ENCODE results near the gene NF1. TPM values are rescaled to one million over a fixed set of nuclear protein-coding genes. Genes with fewer than 3 reads are reported as not detected.
"Not testable (repeated sequence)": the region's sequence is repeated elsewhere in the genome, so short reads cannot be mapped to it uniquely, and the experiment has no call there.

The NF1 gene
- total RNA-seq (ENCODE audit: low replicate concordance) = 62.6 and 69.9 TPM in 2 replicates
- long read RNA-seq, partial matches to known transcripts = 4 of 14 reads
- long read RNA-seq, other reads (novel, unspliced or antisense) = 10 of 14 reads

DNA sequence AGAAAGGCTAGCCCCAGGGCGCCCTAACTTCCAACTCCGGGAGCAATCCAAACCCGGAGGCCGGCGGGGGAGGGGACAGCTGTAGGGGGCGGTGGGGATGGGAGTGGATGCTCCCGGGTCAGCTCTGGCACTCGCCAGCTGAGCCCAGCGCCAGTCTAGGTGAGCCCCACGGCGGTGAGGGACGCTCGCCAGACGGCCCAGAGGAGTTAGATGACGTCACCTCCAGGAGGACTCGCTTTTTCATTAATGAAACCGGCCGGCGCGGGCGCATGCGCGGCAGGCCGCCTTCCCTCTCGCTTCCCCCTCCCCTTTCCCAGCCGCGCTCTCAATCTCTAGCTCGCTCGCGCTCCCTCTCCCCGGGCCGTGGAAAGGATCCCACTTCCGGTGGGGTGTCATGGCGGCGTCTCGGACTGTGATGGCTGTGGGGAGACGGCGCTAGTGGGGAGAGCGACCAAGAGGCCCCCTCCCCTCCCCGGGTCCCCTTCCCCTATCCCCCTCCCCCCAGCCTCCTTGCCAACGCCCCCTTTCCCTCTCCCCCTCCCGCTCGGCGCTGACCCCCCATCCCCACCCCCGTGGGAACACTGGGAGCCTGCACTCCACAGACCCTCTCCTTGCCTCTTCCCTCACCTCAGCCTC is at the start of gene NF1:
TSS of gene NF1 (plus strand) at position 378 of the 636 bp plus-strand sequence. CDS start 333 bp downstream, outside the sequence.
- TF ChIP-seq, protein P1, sequence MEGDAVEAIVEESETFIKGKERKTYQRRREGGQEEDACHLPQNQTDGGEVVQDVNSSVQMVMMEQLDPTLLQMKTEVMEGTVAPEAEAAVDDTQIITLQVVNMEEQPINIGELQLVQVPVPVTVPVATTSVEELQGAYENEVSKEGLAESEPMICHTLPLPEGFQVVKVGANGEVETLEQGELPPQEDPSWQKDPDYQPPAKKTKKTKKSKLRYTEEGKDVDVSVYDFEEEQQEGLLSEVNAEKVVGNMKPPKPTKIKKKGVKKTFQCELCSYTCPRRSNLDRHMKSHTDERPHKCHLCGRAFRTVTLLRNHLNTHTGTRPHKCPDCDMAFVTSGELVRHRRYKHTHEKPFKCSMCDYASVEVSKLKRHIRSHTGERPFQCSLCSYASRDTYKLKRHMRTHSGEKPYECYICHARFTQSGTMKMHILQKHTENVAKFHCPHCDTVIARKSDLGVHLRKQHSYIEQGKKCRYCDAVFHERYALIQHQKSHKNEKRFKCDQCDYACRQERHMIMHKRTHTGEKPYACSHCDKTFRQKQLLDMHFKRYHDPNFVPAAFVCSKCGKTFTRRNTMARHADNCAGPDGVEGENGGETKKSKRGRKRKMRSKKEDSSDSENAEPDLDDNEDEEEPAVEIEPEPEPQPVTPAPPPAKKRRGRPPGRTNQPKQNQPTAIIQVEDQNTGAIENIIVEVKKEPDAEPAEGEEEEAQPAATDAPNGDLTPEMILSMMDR (conservative IDR thresholded peaks at IDR 0.05) = no peak
- peak within 1 kb of the TSS; percentile 96 for H3K27ac Mint-ChIP-seq
- H3K4me1 Mint-ChIP-seq (ENCODE audit: unreplicated experiment) = peaks cover 19% of the 10 kb centered on the region
- H3K36me3 Mint-ChIP-seq = no peaks in the 10 kb centered on the region
- DNase-seq (ENCODE audit: extremely low spot score, unreplicated experiment) = peak; percentile 97
- no peaks in the 10 kb centered on the region for H3K9me3 Mint-ChIP-seq
- H3K4me3 Mint-ChIP-seq = peak within 1 kb of the TSS; percentile 99
- H3K27me3 Mint-ChIP-seq = no peaks in the 10 kb centered on the region

GRCh38 chr17:31046856-31047425 is 47.8 kb upstream of the NF1 start:
- not testable (repeated sequence) for H3K9me3 Mint-ChIP-seq; H3K4me1 Mint-ChIP-seq (ENCODE audit: unreplicated experiment); H3K36me3 Mint-ChIP-seq; H3K4me3 Mint-ChIP-seq; DNase-seq (ENCODE audit: extremely low spot score, unreplicated experiment); H3K27me3 Mint-ChIP-seq; H3K27ac Mint-ChIP-seq

DNA sequence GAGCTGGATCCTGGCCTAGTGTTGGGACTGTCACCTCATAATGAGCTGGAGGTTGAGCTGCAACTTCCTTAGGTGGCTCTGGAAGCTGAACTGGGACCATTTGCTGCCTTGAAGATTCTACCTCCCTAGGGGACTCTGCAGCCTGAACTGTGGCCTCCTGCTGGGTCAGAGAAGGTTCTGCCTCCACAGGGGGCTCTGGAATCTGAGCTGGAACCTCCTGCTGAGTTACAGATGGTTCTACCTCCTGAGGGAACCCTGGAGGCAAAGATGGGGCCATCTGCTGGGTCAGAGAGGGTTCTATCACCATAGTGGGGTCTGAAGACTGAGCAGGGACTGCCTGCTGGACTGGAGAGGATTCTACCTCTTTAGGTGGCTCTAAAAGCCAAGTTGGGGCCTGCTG is 46.6 kb upstream of the NF1 start:
- Mint-ChIP-seq H3K9me3 (peaks cover 10% of the 10 kb centered on the region), H3K4me1 (ENCODE audit: unreplicated experiment) (peaks cover 6% of the 10 kb centered on the region), H3K27me3 (no peaks in the 10 kb centered on the region), H3K27ac (no peak overlapping the region), H3K4me3 (no peak overlapping the region), H3K36me3 (peaks cover 5% of the 10 kb centered on the region)
- DNase-seq (ENCODE audit: extremely low spot score, unreplicated experiment) = no peak
- TF ChIP-seq, protein P1 (conservative IDR thresholded peaks at IDR 0.05) = no peak

GRCh38 chr17:31048780-31049179 is 46.0 kb upstream of the NF1 start:
- H3K36me3 Mint-ChIP-seq = peaks cover 5% of the 10 kb centered on the region
- H3K4me1 Mint-ChIP-seq (ENCODE audit: unreplicated experiment) = peaks cover 6% of the 10 kb centered on the region
- no peaks in the 10 kb centered on the region for H3K27me3 Mint-ChIP-seq
- H3K27ac Mint-ChIP-seq = no peak overlapping the region
- TF ChIP-seq, protein P1 (conservative IDR thresholded peaks at IDR 0.05) = no peak
- peaks cover 10% of the 10 kb centered on the region for H3K9me3 Mint-ChIP-seq
- DNase-seq (ENCODE audit: extremely low spot score, unreplicated experiment) = no peak
- H3K4me3 Mint-ChIP-seq = no peak overlapping the region

DNA sequence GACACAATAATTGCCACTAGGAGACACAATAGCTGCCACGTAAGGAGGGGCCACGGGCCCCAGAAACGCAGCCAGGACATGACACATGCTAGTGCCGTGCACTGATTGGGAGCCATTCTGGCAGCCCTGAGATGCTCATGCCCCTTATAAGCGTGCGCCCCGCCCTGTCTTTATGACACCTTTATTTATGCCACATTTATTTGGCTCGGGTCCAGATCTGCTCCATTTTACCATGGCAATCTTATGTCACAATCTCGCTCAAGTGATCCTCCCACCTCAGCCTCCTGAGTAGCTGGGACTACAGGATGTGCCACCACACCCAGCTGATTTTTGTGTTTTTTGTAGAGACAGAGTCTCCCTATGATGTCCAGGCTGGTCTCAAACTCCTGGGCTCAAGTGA is 43.8 kb upstream of the NF1 start:
- Mint-ChIP-seq H3K4me1 (ENCODE audit: unreplicated experiment) (peaks cover 6% of the 10 kb centered on the region), H3K36me3 (peaks cover 5% of the 10 kb centered on the region), H3K27me3 (no peaks in the 10 kb centered on the region), H3K27ac (no peak overlapping the region), H3K4me3 (no peak overlapping the region), H3K9me3 (peaks cover 10% of the 10 kb centered on the region)
- DNase-seq (ENCODE audit: extremely low spot score, unreplicated experiment) = no peak
- TF ChIP-seq, protein P1 (conservative IDR thresholded peaks at IDR 0.05) = no peak

GRCh38 chr17:31051506-31051905 is 43.3 kb upstream of the NF1 start:
- H3K9me3 Mint-ChIP-seq = peaks cover 10% of the 10 kb centered on the region
- no peak overlapping the region for H3K27ac Mint-ChIP-seq
- H3K27me3 Mint-ChIP-seq = no peaks in the 10 kb centered on the region
- no peak overlapping the region for H3K4me3 Mint-ChIP-seq
- DNase-seq (ENCODE audit: extremely low spot score, unreplicated experiment) = no peak
- peaks cover 6% of the 10 kb centered on the region for H3K4me1 Mint-ChIP-seq (ENCODE audit: unreplicated experiment)
- H3K36me3 Mint-ChIP-seq = peaks cover 5% of the 10 kb centered on the region
- TF ChIP-seq, protein P1 (conservative IDR thresholded peaks at IDR 0.05) = no peak

All from type B pancreatic cell (in vitro differentiated cells).